GM10266 (cell line): Measurements from ENCODE around the gene EMC8.

Source experiments
- DNase-seq: peaks from one replicate; pipeline ENCODE4 v3.0.0; 2012; ENCODE audit errors: extremely low spot score
- TF ChIP-seq, protein P1 (sequence below): IDR thresholded peaks from 2 replicates; pipeline ENCODE4 v1.5.1; 2012; ENCODE audit warnings: mild to moderate bottlenecking, low read depth; ENCODE audit not compliant: control insufficient read depth, insufficient read depth; ENCODE audit errors: missing control alignments

EMC8 gene

DNA sequence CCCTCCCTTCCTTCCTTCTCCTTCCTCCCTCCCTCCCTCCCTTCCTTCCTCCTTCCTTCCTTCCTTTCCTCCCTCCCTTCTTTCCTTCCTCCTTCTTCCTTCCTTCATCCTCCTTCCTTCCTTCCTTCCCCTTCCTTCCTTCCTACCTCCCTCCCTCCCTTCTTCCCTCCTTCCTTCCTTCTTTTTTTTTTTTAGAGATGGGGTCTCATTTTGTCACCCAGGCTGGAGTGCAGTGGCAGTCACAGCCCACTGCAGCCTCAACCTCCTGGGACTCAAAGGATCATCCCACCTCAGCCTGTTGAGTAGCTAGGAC lies 44.8 kb upstream of the EMC8 start:
- TF ChIP-seq, protein P1, sequence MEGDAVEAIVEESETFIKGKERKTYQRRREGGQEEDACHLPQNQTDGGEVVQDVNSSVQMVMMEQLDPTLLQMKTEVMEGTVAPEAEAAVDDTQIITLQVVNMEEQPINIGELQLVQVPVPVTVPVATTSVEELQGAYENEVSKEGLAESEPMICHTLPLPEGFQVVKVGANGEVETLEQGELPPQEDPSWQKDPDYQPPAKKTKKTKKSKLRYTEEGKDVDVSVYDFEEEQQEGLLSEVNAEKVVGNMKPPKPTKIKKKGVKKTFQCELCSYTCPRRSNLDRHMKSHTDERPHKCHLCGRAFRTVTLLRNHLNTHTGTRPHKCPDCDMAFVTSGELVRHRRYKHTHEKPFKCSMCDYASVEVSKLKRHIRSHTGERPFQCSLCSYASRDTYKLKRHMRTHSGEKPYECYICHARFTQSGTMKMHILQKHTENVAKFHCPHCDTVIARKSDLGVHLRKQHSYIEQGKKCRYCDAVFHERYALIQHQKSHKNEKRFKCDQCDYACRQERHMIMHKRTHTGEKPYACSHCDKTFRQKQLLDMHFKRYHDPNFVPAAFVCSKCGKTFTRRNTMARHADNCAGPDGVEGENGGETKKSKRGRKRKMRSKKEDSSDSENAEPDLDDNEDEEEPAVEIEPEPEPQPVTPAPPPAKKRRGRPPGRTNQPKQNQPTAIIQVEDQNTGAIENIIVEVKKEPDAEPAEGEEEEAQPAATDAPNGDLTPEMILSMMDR, result no peak
- no peak for DNase-seq

DNA sequence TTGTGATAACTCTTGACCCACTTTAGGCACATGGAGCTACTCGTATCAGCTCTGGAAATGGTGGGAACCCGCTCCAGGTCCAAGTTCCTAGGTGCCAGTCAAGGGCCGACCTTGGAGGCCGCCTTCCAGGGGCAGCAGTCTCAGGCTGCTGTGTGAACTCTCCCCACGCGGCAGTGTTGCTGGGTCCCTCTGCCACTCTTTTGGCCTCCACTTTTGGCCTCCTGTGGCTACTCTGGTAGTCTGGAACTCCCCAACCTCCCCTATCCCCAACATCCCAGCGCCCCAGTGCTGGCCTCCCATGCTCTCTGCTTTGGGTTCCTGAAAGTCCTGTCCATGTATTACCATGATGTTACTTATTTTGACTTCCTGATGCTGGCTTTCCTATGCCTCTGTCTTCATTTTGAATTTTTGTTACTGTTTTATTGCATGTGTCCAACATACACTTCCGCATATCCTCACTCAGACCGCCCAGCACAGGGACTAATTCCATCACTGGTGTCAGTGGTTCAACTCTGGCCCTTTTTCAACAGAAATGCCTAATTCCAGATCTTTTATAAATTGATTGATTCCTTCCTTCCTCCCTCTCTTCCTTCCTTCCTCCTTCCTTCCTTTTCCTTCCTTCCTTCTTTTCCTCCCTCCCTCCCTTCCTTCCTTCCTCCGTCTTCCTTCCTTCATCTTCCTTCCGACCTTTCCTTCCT lies 44.3 kb upstream of the EMC8 start:
- TF ChIP-seq, protein P1, result no peak
- no peak for DNase-seq

DNA sequence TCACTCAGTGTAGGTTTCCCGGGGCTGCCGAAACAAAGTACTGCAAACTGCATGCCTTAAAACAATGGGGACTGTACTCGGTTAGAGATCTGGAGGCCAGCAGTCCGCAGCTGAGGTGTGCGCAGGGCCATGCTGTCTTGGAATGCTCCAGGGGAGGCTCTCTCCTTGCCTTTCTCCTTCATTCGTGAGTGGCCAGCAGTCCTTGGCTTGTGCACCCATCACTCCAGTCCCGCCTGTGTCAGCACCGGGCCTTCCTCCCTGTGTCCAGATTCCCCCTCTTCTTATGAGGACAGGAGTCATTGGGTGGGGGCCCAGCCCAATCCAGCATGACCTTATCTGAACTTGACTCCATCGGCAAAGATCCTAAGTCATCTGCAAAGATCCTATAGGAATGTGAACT lies 43.5 kb upstream of the EMC8 start:
- TF ChIP-seq, protein P1, result no peak
- no peak for DNase-seq

DNA sequence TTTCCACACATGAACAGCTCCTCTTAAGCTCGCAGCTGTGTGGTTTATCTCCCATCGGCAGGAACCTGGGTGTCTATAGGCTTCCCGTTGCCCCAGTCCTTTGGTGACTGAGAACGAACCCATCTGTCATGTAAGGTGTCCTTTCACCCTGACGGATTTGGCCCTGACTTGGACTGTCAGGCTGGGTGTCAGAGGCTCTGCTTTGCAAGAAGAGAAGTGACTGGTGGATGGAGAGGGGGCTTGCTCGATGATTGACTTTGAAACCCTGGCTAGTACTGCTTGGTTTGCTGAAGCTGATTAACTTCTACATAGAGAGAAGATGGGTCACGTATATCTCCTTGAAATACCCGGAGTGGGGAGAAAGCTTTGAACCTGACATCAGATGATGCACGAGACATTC lies 43.1 kb upstream of the EMC8 start:
- no peak for DNase-seq
- TF ChIP-seq, protein P1, result no peak

DNA sequence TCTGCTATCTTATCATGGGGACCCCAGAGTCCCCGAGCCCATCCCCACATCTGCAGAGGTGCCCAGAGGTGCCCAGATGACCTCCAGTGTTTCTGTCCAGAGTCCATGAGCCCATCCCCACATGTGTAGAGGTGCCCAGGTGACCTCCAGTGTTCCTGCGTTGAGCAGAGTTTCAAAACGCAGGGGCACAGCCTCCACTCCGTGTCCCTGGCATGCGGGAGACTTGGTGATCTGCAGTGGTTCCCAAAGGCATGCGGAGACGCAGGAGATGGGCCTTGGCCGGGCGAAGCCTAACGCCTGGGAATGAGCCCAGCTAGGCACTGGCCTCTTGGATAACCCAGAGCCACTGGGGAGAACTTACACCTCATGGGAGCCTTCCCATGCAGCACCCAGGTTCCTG lies 41.5 kb upstream of the EMC8 start:
- no peak for DNase-seq
- TF ChIP-seq, protein P1, result no peak

DNA sequence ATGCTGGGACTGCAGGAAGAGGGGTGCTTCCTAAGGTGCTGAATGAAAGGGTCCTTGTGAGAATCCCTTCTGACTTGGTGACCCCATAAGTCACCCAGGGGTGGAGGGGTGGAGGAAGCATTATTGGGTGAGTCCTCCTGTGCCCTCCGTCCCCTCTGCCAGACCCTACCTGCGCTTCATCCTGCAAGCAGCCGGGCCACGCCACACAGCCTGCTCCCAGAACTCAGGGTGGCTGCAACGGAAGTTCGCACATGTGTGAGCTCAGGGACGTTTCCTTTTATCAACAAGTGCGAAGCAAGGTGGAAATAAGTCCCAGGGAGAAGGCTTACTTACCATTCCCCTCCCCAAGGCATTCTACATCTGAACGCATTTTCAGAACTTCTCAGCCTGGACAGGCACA lies 41.1 kb upstream of the EMC8 start:
- no peak for DNase-seq
- TF ChIP-seq, protein P1, result no peak

DNA sequence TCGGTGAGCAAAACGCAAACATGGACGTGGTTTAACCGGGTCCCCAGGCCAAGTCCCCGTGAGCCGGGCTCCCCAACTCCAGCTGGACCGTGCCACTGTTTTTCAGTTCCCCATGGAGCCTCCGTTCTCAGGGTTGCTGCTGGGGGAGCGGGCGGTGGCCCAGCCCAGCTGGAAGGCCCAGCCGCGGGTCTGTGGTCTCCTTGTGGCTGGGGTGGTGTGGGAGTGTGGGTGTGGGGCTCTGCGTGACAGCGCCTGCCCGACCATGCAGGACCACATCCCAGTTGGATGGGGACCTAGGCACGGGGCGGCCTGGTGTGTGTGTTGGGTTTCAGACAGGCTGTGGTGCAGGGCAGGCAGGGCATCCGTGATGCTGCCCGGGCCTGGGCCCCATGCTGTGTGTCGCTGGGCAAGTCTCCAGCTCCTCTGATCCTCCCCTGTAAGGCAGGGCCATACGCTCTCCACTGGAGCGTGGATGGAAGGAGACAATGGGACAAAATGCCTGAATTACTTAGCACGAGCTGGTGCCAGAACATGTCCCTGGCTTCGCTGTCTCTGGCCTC lies 40.4 kb upstream of the EMC8 start:
- DNase-seq, result no peak
- TF ChIP-seq, protein P1, result no peak
